Measurements from ENCODE around the gene SDSL.

DNA sequence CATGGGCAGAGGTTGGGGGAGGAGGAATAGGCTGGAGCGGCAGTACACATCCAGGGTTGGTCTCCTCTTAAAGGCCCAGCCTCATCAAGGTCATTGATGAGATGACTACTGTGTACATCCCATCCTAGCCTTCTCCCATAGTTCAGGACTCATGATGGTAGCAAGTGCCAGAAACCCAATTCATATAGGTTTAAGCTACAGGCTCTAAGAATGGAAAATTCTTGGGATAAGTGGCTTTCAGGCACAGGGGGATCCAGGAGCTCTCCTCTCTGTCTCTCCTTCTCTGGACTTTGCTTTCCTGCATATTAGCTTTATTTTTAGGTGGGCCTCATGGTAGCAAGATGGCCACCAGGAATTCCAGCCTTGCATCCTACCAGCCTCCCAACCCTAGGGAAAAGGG lies 6.3 kb downstream of the SDSL start:
- TF ChIP-seq, protein P1, sequence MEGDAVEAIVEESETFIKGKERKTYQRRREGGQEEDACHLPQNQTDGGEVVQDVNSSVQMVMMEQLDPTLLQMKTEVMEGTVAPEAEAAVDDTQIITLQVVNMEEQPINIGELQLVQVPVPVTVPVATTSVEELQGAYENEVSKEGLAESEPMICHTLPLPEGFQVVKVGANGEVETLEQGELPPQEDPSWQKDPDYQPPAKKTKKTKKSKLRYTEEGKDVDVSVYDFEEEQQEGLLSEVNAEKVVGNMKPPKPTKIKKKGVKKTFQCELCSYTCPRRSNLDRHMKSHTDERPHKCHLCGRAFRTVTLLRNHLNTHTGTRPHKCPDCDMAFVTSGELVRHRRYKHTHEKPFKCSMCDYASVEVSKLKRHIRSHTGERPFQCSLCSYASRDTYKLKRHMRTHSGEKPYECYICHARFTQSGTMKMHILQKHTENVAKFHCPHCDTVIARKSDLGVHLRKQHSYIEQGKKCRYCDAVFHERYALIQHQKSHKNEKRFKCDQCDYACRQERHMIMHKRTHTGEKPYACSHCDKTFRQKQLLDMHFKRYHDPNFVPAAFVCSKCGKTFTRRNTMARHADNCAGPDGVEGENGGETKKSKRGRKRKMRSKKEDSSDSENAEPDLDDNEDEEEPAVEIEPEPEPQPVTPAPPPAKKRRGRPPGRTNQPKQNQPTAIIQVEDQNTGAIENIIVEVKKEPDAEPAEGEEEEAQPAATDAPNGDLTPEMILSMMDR (IDR thresholded peaks at IDR 0.05) = no peak
- no peak for TF ChIP-seq POLR2A (IDR thresholded peaks at IDR 0.05)
- no peak for TF ChIP-seq POLR2AphosphoS5 (IDR thresholded peaks at IDR 0.05; ENCODE audit: insufficient read depth in 1 of 2, low read depth in 1 of 2)
